ENCODE data around the gene RAF1. TPM values are rescaled to one million over a fixed set of nuclear protein-coding genes. Genes with fewer than 3 reads are reported as not detected.

Gene RAF1
- total RNA-seq, result 60.0 and 87.1 TPM in 2 replicates

DNA sequence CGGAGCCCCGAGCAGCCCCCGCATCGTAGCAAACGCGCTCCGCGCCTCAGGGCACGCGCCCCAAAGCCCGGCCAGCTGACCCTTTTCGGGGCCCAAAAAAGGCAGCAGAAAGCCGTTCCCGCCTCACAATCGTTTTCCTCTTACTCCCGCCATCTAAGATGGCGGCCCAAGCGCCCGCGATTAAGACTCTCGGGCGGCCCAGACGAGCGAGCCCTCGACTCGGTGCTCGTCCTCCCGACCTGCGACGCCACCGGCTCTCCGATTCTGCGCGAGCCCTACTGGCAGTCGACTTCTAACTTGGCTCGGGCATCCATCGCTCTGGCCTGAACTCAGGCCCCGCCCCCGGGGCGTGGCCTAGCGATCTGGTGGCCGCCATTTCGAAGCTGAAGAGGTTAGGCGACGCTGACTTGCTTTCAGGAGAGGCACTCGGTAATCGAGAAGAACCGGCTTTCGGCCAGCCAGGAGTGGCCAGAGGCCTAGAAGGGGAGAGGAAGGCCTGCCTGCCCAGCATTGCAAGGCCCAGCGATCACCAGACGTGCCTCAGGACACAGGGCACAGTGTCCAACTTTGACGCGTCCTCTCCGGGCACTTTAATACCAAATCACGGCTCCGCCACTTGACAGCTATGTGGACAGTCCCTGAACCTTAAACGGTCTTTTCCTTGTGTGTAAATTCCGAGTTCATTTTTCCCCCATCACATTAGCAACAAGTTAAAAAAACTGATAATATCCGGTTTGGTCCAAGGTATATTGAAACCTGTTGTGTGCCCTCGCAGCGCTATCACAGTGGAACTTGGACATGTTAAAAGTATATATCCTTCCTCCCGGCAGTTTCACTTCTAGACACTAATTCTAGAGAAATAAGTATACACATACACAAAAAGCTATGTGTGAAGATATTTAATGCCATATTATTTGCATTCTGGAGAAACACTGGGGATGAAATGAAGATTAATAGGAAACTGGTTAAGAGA lies at the start of gene RAF1:
RAF1 (minus strand) TSS at position 182 of the 973 bp plus-strand sequence. CDS start 45,396 bp downstream, outside the sequence.

DNA sequence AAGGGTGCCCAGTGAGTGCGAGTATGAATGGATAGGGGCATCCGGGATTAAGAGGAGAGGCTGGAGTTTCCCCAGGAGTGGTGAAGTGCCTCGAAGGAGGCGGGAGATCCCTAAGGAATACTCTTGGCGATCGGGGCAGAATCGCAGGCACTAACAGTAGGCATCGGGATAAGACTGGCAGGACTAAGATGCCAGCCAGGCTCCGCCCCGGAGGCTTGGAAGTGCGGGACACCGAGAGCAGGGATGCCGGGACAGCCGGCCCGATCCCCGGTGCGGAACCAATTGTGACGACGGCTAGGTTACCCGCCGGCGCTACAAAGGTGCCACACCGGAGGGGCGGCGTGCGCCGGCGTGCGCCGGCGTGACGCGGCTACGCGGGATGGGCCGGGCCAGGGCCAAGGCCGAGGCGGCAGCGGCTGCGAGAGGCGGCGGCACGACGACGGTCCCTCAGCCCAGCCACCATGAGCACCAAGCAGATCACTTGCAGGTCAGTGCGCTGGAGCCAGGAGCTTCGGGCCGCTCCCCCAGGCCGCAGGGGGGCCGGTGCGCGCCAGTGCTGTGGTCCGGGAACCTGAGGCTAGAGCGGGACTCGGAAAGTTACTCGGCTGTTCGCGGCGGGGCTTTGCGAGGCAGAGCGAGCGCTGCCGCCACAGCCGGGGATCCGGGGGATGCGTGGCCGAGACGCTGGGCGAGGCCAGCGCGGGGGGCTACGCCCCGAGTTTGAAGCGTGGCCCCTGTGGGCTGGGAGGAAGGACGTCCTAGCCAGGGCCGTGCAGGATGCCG lies 107.0 kb downstream of the RAF1 start, which contains the start of gene MKRN2:
MKRN2 (plus strand) TSS at position 398 of the 783 bp plus-strand sequence; CDS start at position 462, 64 bp downstream.

DNA sequence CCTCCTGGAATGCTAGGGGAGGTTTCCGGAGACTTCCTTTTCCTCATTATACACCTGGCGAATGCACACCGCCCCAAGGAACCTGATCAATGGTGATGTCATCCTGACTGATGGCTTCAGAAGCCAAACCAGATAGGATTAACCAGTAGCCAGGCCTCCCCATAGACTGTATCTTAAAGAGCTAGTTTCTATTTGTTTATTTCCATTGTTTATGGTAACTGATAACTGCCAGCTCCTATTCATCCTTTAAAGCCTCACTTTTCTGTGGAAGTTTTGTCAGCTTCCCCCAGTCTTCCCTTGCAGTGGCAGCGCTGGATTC lies 118.5 kb downstream of the RAF1 start, which contains the start of gene MKRN2OS:
MKRN2OS (minus strand) TSS at position 27 of the 319 bp plus-strand sequence. CDS start 35 bp downstream, outside the sequence.

Other genes starting within 250 kb of the RAF1 start
- 9.8 and 16.4 TPM in 2 replicates for gene TSEN2, start 179.6 kb downstream of the RAF1 start, total RNA-seq
- not detected in 2 replicates for gene MKRN2OS, start 118.6 kb downstream of the RAF1 start, total RNA-seq
- 40.1 and 50.4 TPM in 2 replicates for gene MKRN2, start 107.0 kb downstream of the RAF1 start, total RNA-seq
- gene TMEM40, start 95.1 kb upstream of the RAF1 start, total RNA-seq, result not detected in 2 replicates
- 3.2 and 4.5 TPM in 2 replicates for gene CAND2, start 132.6 kb upstream of the RAF1 start, total RNA-seq
- 535 and 648 TPM in 2 replicates for gene RPL32, start 177.4 kb upstream of the RAF1 start, total RNA-seq

Data from smooth muscle cell of the umbilical artery (primary cell).